K562 (cell line): ENCODE results near the gene BAD.

ENCODE experiments used
- CEBPB ChIP-seq: fragments of 450-650 bp; IDR thresholded peaks from 2 replicates; pipeline ENCODE4 v1.6.1; 2016; ENCODE audit warnings: missing genetic modification characterization, missing compliant biosample characterization
- CEBPG ChIP-seq, 3 experiments: fragments of 200-800 bp in 1 of 3; sonication (Bioruptor generic) in 1 of 3; sonication (generic) in 1 of 3; formaldehyde crosslinking in 1 of 3; IDR thresholded peaks in 2 of 3; conservative IDR thresholded peaks in 1 of 3; 2 replicates each; pipeline versions ENCODE4 v1.6.1 to v1.8.0; 2016 to 2022; ENCODE audit warnings: missing compliant biosample characterization in 2 of 3, missing genetic modification characterization in 2 of 3, mild to moderate bottlenecking in 1 of 3, missing genetic modification reagents in 1 of 3
- ELF1 ChIP-seq: fragments of 200-800 bp; sonication (Bioruptor generic); IDR thresholded peaks from 2 replicates; pipeline ENCODE4 v1.6.1; 2016; ENCODE audit warnings: missing genetic modification characterization, missing compliant biosample characterization
- EZH2 ChIP-seq: IDR thresholded peaks from 2 replicates; pipeline ENCODE4 v1.6.1; 2012; ENCODE audit warnings: low read depth, mild to moderate bottlenecking, inconsistent platforms, low read length, borderline replicate concordance
- JUN ChIP-seq, 2 experiments: sonication (generic) in 1 of 2; formaldehyde crosslinking in 1 of 2; IDR thresholded peaks; 2 replicates each; pipeline versions ENCODE4 v1.6.1 to v1.8.0; 2012 to 2022; ENCODE audit warnings: borderline replicate concordance in 2 of 2, mild to moderate bottlenecking in 2 of 2, improper control_type of control experiment in 1 of 2, low read depth in 1 of 2, low read length in 1 of 2, missing genetic modification reagents in 1 of 2
- MTF1 ChIP-seq: fragments of 250-450 bp; sonication (Bioruptor Pico); IDR thresholded peaks from 2 replicates; pipeline ENCODE4 v1.9.0; 2021; ENCODE audit warnings: moderate library complexity, mild to moderate bottlenecking, inconsistent platforms, borderline replicate concordance
- RCOR1 ChIP-seq, 2 experiments: IDR thresholded peaks; 2 replicates each; pipeline ENCODE4 v1.6.1; 2012; ENCODE audit warnings: low read depth in 2 of 2, low read length in 2 of 2, borderline replicate concordance in 1 of 2, improper control_type of control experiment in 1 of 2
- RFX5 ChIP-seq: IDR thresholded peaks from 2 replicates; pipeline ENCODE4 v1.6.1; 2011; ENCODE audit warnings: low read depth, mild to moderate bottlenecking, improper control_type of control experiment, low read length
- RNF219 ChIP-seq: fragments of 250-450 bp; sonication (Bioruptor Pico); IDR thresholded peaks from 2 replicates; pipeline ENCODE4 v1.5.0; 2022; ENCODE audit warnings: mild to moderate bottlenecking
- SFPQ ChIP-seq: fragments of 200-400 bp; formaldehyde crosslinking; IDR thresholded peaks from 2 replicates; pipeline ENCODE4 v1.6.1; 2017; ENCODE audit warnings: mild to moderate bottlenecking, low read depth, low read length, moderate library complexity
- TAL1 ChIP-seq: fragments of 450-650 bp; IDR thresholded peaks from 2 replicates; pipeline ENCODE4 v1.6.1; 2016; ENCODE audit warnings: mild to moderate bottlenecking
- THRB ChIP-seq: fragments of 450-650 bp; formaldehyde crosslinking; conservative IDR thresholded peaks from 2 replicates; pipeline ENCODE4 v1.4.0; 2022; ENCODE audit warnings: mild to moderate bottlenecking, missing genetic modification characterization
- TF ChIP-seq, protein P1 (sequence below), 3 experiments: IDR thresholded peaks in 2 of 3; conservative IDR thresholded peaks in 1 of 3; 2 replicates each; pipeline ENCODE4 v1.5.1; 2011 to 2012; ENCODE audit warnings: low read length in 3 of 3, mild to moderate bottlenecking in 3 of 3, control low read depth in 2 of 3, improper control_type of control experiment in 1 of 3, inconsistent platforms in 1 of 3, low read depth in 1 of 3, mixed read lengths in 1 of 3, moderate library complexity in 1 of 3; ENCODE audit not compliant: insufficient read depth in 2 of 3

DNA sequence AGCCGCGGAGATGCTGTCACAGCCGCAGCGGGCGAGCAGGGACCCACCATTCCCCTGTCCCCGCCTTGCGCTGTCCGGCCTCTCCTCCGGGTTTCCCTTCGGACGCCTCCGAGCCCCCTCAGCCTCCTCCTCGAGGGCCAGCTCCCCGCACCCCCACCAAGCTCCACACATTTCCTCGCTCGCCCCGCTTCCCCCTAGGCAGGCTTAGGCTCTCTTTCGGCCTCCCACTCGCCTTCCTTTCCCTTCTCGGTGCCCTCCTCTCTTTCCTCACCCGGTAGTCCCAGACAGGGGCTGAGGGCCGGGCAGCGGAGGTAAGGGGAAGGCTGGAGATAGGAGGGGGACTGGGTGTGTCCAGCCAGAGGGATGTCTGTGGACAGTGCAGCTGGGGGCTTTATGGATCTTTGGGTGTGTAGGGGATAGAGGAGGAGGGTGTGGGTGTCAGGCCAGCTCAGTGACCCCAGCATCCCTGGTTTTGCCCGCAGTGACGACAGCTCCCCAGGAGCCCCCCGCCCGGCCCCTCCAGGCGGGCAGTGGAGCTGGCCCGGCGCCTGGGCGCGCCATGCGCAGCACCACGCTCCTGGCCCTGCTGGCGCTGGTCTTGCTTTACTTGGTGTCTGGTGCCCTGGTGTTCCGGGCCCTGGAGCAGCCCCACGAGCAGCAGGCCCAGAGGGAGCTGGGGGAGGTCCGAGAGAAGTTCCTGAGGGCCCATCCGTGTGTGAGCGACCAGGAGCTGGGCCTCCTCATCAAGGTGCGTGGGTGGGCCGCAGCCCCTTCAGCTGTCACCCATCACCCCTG is 8.2 kb upstream of the BAD start:
- no peak for TF ChIP-seq RNF219 (CRISPR knock-in tag)
- TF ChIP-seq, protein P1, sequence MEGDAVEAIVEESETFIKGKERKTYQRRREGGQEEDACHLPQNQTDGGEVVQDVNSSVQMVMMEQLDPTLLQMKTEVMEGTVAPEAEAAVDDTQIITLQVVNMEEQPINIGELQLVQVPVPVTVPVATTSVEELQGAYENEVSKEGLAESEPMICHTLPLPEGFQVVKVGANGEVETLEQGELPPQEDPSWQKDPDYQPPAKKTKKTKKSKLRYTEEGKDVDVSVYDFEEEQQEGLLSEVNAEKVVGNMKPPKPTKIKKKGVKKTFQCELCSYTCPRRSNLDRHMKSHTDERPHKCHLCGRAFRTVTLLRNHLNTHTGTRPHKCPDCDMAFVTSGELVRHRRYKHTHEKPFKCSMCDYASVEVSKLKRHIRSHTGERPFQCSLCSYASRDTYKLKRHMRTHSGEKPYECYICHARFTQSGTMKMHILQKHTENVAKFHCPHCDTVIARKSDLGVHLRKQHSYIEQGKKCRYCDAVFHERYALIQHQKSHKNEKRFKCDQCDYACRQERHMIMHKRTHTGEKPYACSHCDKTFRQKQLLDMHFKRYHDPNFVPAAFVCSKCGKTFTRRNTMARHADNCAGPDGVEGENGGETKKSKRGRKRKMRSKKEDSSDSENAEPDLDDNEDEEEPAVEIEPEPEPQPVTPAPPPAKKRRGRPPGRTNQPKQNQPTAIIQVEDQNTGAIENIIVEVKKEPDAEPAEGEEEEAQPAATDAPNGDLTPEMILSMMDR (IDR thresholded peaks at IDR 0.05 in 2 of 3, conservative IDR thresholded peaks at IDR 0.05 in 1 of 3; ENCODE audit: insufficient read depth in 2 of 3, low read depth in 1 of 3, low read length in 3 of 3): no peak
- TF ChIP-seq JUN (IDR thresholded peaks at IDR 0.05; ENCODE audit: borderline replicate concordance, low read depth, low read length): no peak
- no peak for TF ChIP-seq JUN (CRISPR knock-in tag; IDR thresholded peaks at IDR 0.05; ENCODE audit: borderline replicate concordance)
- TF ChIP-seq THRB (CRISPR knock-in tag): no peak
- no peak for TF ChIP-seq RCOR1 (IDR thresholded peaks at IDR 0.05; ENCODE audit: borderline replicate concordance in 1 of 2, low read depth in 2 of 2, low read length in 2 of 2)
- TF ChIP-seq EZH2: no peak
- no peak for TF ChIP-seq CEBPG (CRISPR knock-in tag; IDR thresholded peaks at IDR 0.05)
- no peak for TF ChIP-seq CEBPG (tag; conservative IDR thresholded peaks at IDR 0.05 in 1 of 2, IDR thresholded peaks at IDR 0.05 in 1 of 2)
- TF ChIP-seq RFX5: no peak
- no peak for TF ChIP-seq TAL1
- TF ChIP-seq MTF1: no peak
- TF ChIP-seq ELF1 (tag): no peak
- no peak for TF ChIP-seq SFPQ
- TF ChIP-seq CEBPB (tag): no peak
